ENCODE measurements around the gene CD248.

DNA sequence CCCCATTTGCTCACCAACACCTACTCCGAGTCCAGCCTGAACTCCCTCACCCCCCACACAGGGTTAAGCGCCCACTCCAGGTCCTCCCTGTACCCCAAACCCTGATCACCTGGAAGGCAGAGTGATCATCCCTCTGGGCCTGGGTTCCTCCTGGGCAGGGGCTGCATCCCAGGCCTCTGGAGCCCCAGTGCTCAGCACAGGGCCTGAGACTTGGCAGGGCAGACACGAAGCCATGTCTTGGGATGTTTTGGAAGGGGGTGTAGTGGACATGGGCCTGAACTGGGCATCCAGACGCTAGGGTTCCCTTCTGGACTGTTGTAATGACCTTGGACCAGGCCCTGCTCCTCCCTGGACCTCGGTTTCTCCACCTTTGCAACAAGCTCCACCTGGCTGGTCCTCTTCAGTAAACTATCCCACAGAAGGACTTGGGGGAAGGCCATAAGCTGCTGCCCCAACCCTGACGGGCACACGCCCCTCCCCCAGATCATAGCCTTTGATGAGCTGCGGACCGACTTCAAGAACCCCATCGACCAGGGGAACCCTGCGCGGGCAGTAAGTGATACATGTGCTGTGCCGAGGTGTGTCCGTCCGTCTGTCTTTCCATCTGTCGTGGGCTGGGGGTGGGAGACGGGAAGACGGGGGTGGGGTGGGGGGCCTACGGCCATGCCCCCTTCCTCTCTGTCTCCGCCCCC lies 34.9 kb downstream of the CD248 start:
- TF ChIP-seq POLR2AphosphoS5 (IDR thresholded peaks at IDR 0.05; ENCODE audit: low read depth, low read length) (no peak), SIN3A (IDR thresholded peaks at IDR 0.05; ENCODE audit: borderline replicate concordance, insufficient read depth, low read depth, low read length) (no peak), TCF7L2 (IDR thresholded peaks at IDR 0.05; ENCODE audit: low read depth, low read length) (no peak), REST (IDR thresholded peaks at IDR 0.05; ENCODE audit: insufficient read depth in 1 of 2, low read depth in 2 of 2, low read length in 1 of 2) (no peak)
- TF ChIP-seq, protein P1, sequence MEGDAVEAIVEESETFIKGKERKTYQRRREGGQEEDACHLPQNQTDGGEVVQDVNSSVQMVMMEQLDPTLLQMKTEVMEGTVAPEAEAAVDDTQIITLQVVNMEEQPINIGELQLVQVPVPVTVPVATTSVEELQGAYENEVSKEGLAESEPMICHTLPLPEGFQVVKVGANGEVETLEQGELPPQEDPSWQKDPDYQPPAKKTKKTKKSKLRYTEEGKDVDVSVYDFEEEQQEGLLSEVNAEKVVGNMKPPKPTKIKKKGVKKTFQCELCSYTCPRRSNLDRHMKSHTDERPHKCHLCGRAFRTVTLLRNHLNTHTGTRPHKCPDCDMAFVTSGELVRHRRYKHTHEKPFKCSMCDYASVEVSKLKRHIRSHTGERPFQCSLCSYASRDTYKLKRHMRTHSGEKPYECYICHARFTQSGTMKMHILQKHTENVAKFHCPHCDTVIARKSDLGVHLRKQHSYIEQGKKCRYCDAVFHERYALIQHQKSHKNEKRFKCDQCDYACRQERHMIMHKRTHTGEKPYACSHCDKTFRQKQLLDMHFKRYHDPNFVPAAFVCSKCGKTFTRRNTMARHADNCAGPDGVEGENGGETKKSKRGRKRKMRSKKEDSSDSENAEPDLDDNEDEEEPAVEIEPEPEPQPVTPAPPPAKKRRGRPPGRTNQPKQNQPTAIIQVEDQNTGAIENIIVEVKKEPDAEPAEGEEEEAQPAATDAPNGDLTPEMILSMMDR (IDR thresholded peaks at IDR 0.05), result no peak

Measured in Panc1 (cell line).